HL-60 (cell line): Measurements from ENCODE around the gene PHF21A.

Experiments
- POLR2AphosphoS5 ChIP-seq: IDR thresholded peaks from 2 replicates; pipeline ENCODE4 v1.6.1; 2012; ENCODE audit warnings: low read depth
- SPI1 ChIP-seq: IDR thresholded peaks from 2 replicates; pipeline ENCODE4 v1.6.1; 2012; ENCODE audit warnings: low read depth, mild to moderate bottlenecking, borderline replicate concordance
- TF ChIP-seq, protein P1 (sequence below): IDR thresholded peaks from one replicate; pipeline ENCODE4 v1.5.1; 2011; ENCODE audit warnings: low read length, control low read depth, inconsistent platforms; ENCODE audit not compliant: insufficient read depth

DNA sequence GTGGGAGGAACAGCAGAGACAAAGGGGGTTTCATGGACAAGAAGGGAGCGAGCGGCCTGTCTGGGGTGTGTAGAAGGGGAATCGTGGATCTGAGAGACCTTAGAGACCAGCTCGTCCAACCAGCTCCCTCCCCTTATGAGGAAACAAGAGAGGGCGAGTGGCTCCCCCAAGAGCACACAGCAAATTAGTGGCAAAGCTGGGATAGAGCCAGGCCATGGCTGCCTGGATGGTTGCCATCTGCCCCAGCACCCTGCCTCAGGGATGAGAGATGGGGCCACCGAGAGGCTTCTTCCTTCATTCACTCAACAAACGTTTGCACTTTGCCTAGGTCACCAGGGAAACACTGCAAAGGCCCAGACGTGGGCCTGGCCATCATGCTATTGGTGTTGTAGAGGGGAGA lies 231.7 kb downstream of the PHF21A start:
- TF ChIP-seq SPI1 (no peak), POLR2AphosphoS5 (no peak)
- TF ChIP-seq, protein P1, sequence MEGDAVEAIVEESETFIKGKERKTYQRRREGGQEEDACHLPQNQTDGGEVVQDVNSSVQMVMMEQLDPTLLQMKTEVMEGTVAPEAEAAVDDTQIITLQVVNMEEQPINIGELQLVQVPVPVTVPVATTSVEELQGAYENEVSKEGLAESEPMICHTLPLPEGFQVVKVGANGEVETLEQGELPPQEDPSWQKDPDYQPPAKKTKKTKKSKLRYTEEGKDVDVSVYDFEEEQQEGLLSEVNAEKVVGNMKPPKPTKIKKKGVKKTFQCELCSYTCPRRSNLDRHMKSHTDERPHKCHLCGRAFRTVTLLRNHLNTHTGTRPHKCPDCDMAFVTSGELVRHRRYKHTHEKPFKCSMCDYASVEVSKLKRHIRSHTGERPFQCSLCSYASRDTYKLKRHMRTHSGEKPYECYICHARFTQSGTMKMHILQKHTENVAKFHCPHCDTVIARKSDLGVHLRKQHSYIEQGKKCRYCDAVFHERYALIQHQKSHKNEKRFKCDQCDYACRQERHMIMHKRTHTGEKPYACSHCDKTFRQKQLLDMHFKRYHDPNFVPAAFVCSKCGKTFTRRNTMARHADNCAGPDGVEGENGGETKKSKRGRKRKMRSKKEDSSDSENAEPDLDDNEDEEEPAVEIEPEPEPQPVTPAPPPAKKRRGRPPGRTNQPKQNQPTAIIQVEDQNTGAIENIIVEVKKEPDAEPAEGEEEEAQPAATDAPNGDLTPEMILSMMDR: no peak
